ENCODE results near the gene TXNDC17. TPM values are rescaled to one million over a fixed set of nuclear protein-coding genes. Genes with fewer than 3 reads are reported as not detected.
"Not testable (repeated sequence)": the region's sequence is repeated elsewhere in the genome, so short reads cannot be mapped to it uniquely, and the experiment has no call there.

The TXNDC17 gene
- total RNA-seq, 4 donors from 2014 or later: 31.8 to 124 (median 85.6) TPM

- Histone ChIP-seq H3K4me1 (peaks cover 0 to 11% (median 0%) of the 10 kb centered on the region in 4 donors), H3K9me3 (no peaks in the 10 kb centered on the region), H3K27ac (no peak overlapping the region), H3K36me3 (no peaks in the 10 kb centered on the region), H3K4me3 (no peak overlapping the region), H3K27me3 (peaks cover 0 to 58% of the 10 kb centered on the region in 2 donors)
- WGBS, 2 donors: 73 to 81% methylated on average over 9 of the region's 9 CpGs
- TF ChIP-seq POLR2A (IDR thresholded peaks at IDR 0.05) (no peak), EP300 (IDR thresholded peaks at IDR 0.05) (no peak), CTCF (IDR thresholded peaks at IDR 0.05) (no peak)
- no peak for DNase-seq (ENCODE audit: low spot score in 2 of 2)
Observed at GRCh38 chr17:6660101-6660500, 19.2 kb downstream of the TXNDC17 start.

- no peaks in the 10 kb centered on the region for H3K36me3 ChIP-seq
- no peak overlapping the region for H3K27ac ChIP-seq
- peaks cover 0 to 7% (median 0%) of the 10 kb centered on the region in 4 donors for H3K4me1 ChIP-seq
- H3K9me3 ChIP-seq: no peaks in the 10 kb centered on the region
- TF ChIP-seq CTCF (IDR thresholded peaks at IDR 0.05) (no peak), POLR2A (IDR thresholded peaks at IDR 0.05) (no peak), EP300 (IDR thresholded peaks at IDR 0.05) (no peak)
- 43 to 45% methylated on average over 11 of the region's 11 CpGs for WGBS, 2 donors
- H3K4me3 ChIP-seq: no peak overlapping the region
- no peak for DNase-seq (ENCODE audit: low spot score in 2 of 2)
- peaks cover 0 to 53% of the 10 kb centered on the region in 2 donors for H3K27me3 ChIP-seq
Observed at GRCh38 chr17:6660805-6661463, 20.1 kb downstream of the TXNDC17 start.

GRCh38 chr17:6661464-6661848 is 20.6 kb downstream of the TXNDC17 start:
- TF ChIP-seq CTCF (IDR thresholded peaks at IDR 0.05) (no peak), POLR2A (IDR thresholded peaks at IDR 0.05) (no peak), EP300 (IDR thresholded peaks at IDR 0.05) (no peak)
- H3K4me3 ChIP-seq: no peak overlapping the region
- H3K36me3 ChIP-seq: no peaks in the 10 kb centered on the region
- H3K27ac ChIP-seq: no peak overlapping the region
- DNase-seq (ENCODE audit: low spot score in 2 of 2): no peak
- H3K27me3 ChIP-seq: peaks cover 0 to 53% of the 10 kb centered on the region in 2 donors
- WGBS, 2 donors: 56% methylated on average over 2 of the region's 2 CpGs
- H3K9me3 ChIP-seq: no peaks in the 10 kb centered on the region
- peaks cover 0 to 11% (median 0%) of the 10 kb centered on the region in 4 donors for H3K4me1 ChIP-seq

- not testable (repeated sequence) for DNase-seq (ENCODE audit: low spot score in 2 of 2); H3K4me1 ChIP-seq; H3K27ac ChIP-seq; H3K4me3 ChIP-seq; H3K36me3 ChIP-seq; H3K9me3 ChIP-seq
- 88 to 91% methylated on average over 14 of the region's 14 CpGs for WGBS, 2 donors
- H3K27me3 ChIP-seq: peaks cover 0 to 48% of the 10 kb centered on the region in 2 donors
Observed at GRCh38 chr17:6663200-6663599, 22.3 kb downstream of the TXNDC17 start.

GRCh38 chr17:6666077-6666521 is 25.2 kb downstream of the TXNDC17 start:
- 16 to 18% methylated on average over 9 of the region's 9 CpGs for WGBS, 2 donors

More at GRCh38 chr17:6666077-6666521, 25.2 kb downstream of the TXNDC17 start:
- no peak overlapping the region for H3K4me3 ChIP-seq
- H3K36me3 ChIP-seq: no peaks in the 10 kb centered on the region
- peaks cover 0 to 8% (median 0%) of the 10 kb centered on the region in 4 donors for H3K4me1 ChIP-seq
- no peak for TF ChIP-seq EP300 (IDR thresholded peaks at IDR 0.05)
- TF ChIP-seq CTCF (IDR thresholded peaks at IDR 0.05): peak; percentile 75 to 87 (median 85)
- no peak for TF ChIP-seq POLR2A (IDR thresholded peaks at IDR 0.05)
- H3K9me3 ChIP-seq: no peaks in the 10 kb centered on the region
- DNase-seq (ENCODE audit: low spot score in 2 of 2): peak; percentile 43 to 60
- H3K27ac ChIP-seq: no peak overlapping the region
- H3K27me3 ChIP-seq: peaks cover 0 to 37% of the 10 kb centered on the region in 2 donors

Measured in tibial nerve (tissue), 4 donors.